HCT116 (cell line): Measurements from ENCODE around the gene FAF2. TPM values are rescaled to one million over a fixed set of nuclear protein-coding genes. Genes with fewer than 3 reads are reported as not detected.
"Not testable (repeated sequence)": the region's sequence is repeated elsewhere in the genome, so short reads cannot be mapped to it uniquely, and the experiment has no call there.

Experiments used
- ATAC-seq: fragments of 200-7000 bp; cut with Tn5 transposase; 2 replicates; pipeline ENCODE4 v1.9.1; 2020; ENCODE audit warnings: mild to moderate bottlenecking, moderate library complexity
- BruUV-seq: library from RNA; stranded (reverse); fragments of 400-500 nt; replicated peaks from 2 replicates; lab custom pipeline; 2021; lab: Mats Ljungman, UMichigan
- CTCF ChIA-PET: fragments of 300-600 bp; sonication (Branson Sonifier 250); formaldehyde crosslinking; loops from one replicate; lab custom pipeline; 2021; ENCODE audit warnings: antibody characterized with exemption; lab: Charles Lee
- POLR2A ChIA-PET: fragments of 300-600, 350-600 bp; sonication (Branson Sonifier 250); formaldehyde crosslinking; loops from one replicate; lab custom pipeline; 2021; ENCODE audit warnings: antibody characterized with exemption; lab: Charles Lee
- RAD21 ChIA-PET, 2 experiments: fragments of 300-600 bp; sonication (Branson Sonifier 250); formaldehyde crosslinking; loops; one replicate each; lab custom pipeline; 2023; ENCODE audit warnings: low total read pairs in 2 of 2; ENCODE audit not compliant: uncharacterized antibody in 2 of 2, unreplicated experiment in 2 of 2, low non-redundant PET in 1 of 2; lab: Charles Lee
- DNase-seq: peaks from one replicate; pipeline ENCODE4 v3.0.0-alpha.2; 2010; ENCODE audit warnings: low read depth, low spot score
- H2AFZ ChIP-seq: fragments of 200-600 bp; shearing (Covaris generic), sonication (generic); 2 replicates; pipeline ENCODE4 v1.6.1; 2017; ENCODE audit warnings: low read depth, mixed run types, mixed read lengths, antibody characterized with exemption, low read length; ENCODE audit not compliant: poor library complexity, severe bottlenecking
- H3K27ac ChIP-seq: 2 replicates; pipeline ENCODE4 v1.5.1; 2012; ENCODE audit warnings: low read depth, low read length
- H3K27me3 ChIP-seq: fragments of 200-600 bp; sonication (generic); 2 replicates; pipeline ENCODE4 v1.6.1; 2016; ENCODE audit warnings: mixed run types, low read length, mixed read lengths; ENCODE audit not compliant: insufficient read depth
- H3K36me3 ChIP-seq, 2 experiments: fragments of 200-500 bp in 1 of 2; fragments of 200-600 bp in 1 of 2; sonication (Bioruptor generic) in 1 of 2; sonication (generic) in 1 of 2; 2 replicates each; pipeline versions ENCODE4 v1.5.1 to v1.6.1; 2014 to 2016; ENCODE audit warnings: low read length in 2 of 2, inconsistent platforms in 1 of 2, mixed read lengths in 1 of 2, mixed run types in 1 of 2; ENCODE audit not compliant: insufficient read depth in 2 of 2, control insufficient read depth in 1 of 2
- H3K4me1 ChIP-seq, 2 experiments: fragments of 200-600 bp in 1 of 2; sonication (generic) in 1 of 2; 2 replicates each; pipeline versions ENCODE4 v1.5.1 to v1.6.1; 2012 to 2017; ENCODE audit warnings: low read length in 2 of 2, inconsistent platforms in 1 of 2, mild to moderate bottlenecking in 1 of 2, mixed read lengths in 1 of 2, mixed run types in 1 of 2, moderate library complexity in 1 of 2; ENCODE audit not compliant: insufficient read depth in 2 of 2, control insufficient read depth in 1 of 2
- H3K4me2 ChIP-seq: fragments of 200-600 bp; sonication (generic); 2 replicates; pipeline ENCODE4 v1.6.1; 2017; ENCODE audit warnings: mixed run types, low read length, mixed read lengths
- H3K4me3 ChIP-seq, 2 experiments: fragments of 200-600 bp in 1 of 2; sonication (generic) in 1 of 2; replicated peaks in 1 of 2; 2 replicates each; pipeline ENCODE4 v1.5.1; 2011 to 2016; ENCODE audit warnings: low read length in 2 of 2, control low read depth in 1 of 2, low read depth in 1 of 2, mild to moderate bottlenecking in 1 of 2, mixed read lengths in 1 of 2, mixed run types in 1 of 2
- H3K79me2 ChIP-seq: fragments of 200-600 bp; sonication (generic); 2 replicates; pipeline ENCODE4 v1.6.1; 2017; ENCODE audit warnings: mild to moderate bottlenecking, mixed run types, low read length, moderate library complexity, mixed read lengths; ENCODE audit not compliant: insufficient read depth
- H3K9ac ChIP-seq: fragments of 200-600 bp; sonication (generic); 2 replicates; pipeline ENCODE4 v1.6.1; 2016; ENCODE audit warnings: low read length, mixed read lengths
- H3K9me2 ChIP-seq: fragments of 200-600 bp; sonication (generic), shearing (Covaris generic); 2 replicates; pipeline ENCODE4 v1.6.1; 2017; ENCODE audit warnings: mixed run types, mild to moderate bottlenecking, moderate library complexity; ENCODE audit not compliant: insufficient read depth
- H3K9me3 ChIP-seq, 2 experiments: fragments of 200-500 bp in 1 of 2; fragments of 200-600 bp in 1 of 2; sonication (Bioruptor generic) in 1 of 2; sonication (generic) in 1 of 2; 2 replicates each; pipeline ENCODE4 v1.6.1; 2014 to 2017; ENCODE audit warnings: low read length in 2 of 2, mixed read lengths in 2 of 2, inconsistent platforms in 1 of 2, low read depth in 1 of 2, mild to moderate bottlenecking in 1 of 2, mixed run types in 1 of 2, moderate library complexity in 1 of 2; ENCODE audit not compliant: control insufficient read depth in 1 of 2, insufficient read depth in 1 of 2
- H4K20me1 ChIP-seq: fragments of 200-600 bp; sonication (generic), shearing (Covaris generic); 2 replicates; pipeline ENCODE4 v1.6.1; 2017; ENCODE audit warnings: mixed run types, mild to moderate bottlenecking, moderate library complexity; ENCODE audit not compliant: insufficient read depth
- CBX3 ChIP-seq: IDR thresholded peaks from 2 replicates; pipeline ENCODE4 v1.6.1; 2012; ENCODE audit warnings: low read depth
- CEBPB ChIP-seq: IDR thresholded peaks from 2 replicates; pipeline ENCODE4 v1.6.1; 2012; ENCODE audit warnings: low read depth
- EGR1 ChIP-seq: IDR thresholded peaks from 2 replicates; pipeline ENCODE4 v1.6.1; 2012; ENCODE audit warnings: low read depth
- ELF1 ChIP-seq: IDR thresholded peaks from 2 replicates; pipeline ENCODE4 v1.6.1; 2012; ENCODE audit warnings: low read depth, borderline replicate concordance
- EZH2phosphoT487 ChIP-seq: fragments of 200-600 bp; IDR thresholded peaks from 2 replicates; pipeline ENCODE4 v1.6.1; 2018; ENCODE audit warnings: antibody characterized with exemption, borderline replicate concordance
- JUND ChIP-seq: IDR thresholded peaks from 2 replicates; pipeline ENCODE4 v1.6.1; 2012
- POLR2A ChIP-seq: IDR thresholded peaks from 2 replicates; pipeline ENCODE4 v1.7.0; 2011; ENCODE audit warnings: borderline replicate concordance; ENCODE audit not compliant: insufficient read depth, insufficient read length; ENCODE audit errors: extremely low read depth
- RAD21 ChIP-seq: IDR thresholded peaks from 2 replicates; pipeline ENCODE4 v1.6.1; 2012; ENCODE audit warnings: low read depth, mild to moderate bottlenecking
- SIN3A ChIP-seq: IDR thresholded peaks from 2 replicates; pipeline ENCODE4 v1.6.1; 2012; ENCODE audit warnings: low read depth
- SP1 ChIP-seq: IDR thresholded peaks from 2 replicates; pipeline ENCODE4 v1.6.1; 2012; ENCODE audit warnings: low read depth
- SRF ChIP-seq: IDR thresholded peaks from 2 replicates; pipeline ENCODE4 v1.6.1; 2012; ENCODE audit warnings: low read depth
- TCF7L2 ChIP-seq: IDR thresholded peaks from 2 replicates; pipeline ENCODE4 v1.7.0; 2011; ENCODE audit warnings: borderline replicate concordance, inconsistent platforms; ENCODE audit not compliant: insufficient read depth, insufficient read length; ENCODE audit errors: extremely low read depth
- ZNF274 ChIP-seq: fragments of 200-500 bp; sonication (Bioruptor generic); IDR thresholded peaks from 2 replicates; pipeline ENCODE4 v1.6.1; 2014; ENCODE audit warnings: mild to moderate bottlenecking, low read depth, low read length, inconsistent platforms
- intact Hi-C: fragments of 100-400 bp; cut with micrococcal nuclease; formaldehyde crosslinking; loops from 2 replicates; pipeline ENCODE4 v1.10.0; 2022
- total RNA-seq: library from RNA; stranded (reverse); gene quantifications from one replicate; pipeline ENCODE4 v1.2.1, GENCODE V29; 2021; ENCODE audit not compliant: unreplicated experiment
- TF ChIP-seq, protein P1 (sequence below): IDR thresholded peaks from 2 replicates; pipeline ENCODE4 v1.6.1; 2012
- TF ChIP-seq, protein P2 (sequence below): IDR thresholded peaks from 2 replicates; pipeline ENCODE4 v1.6.1; 2012; ENCODE audit warnings: low read depth
- TF ChIP-seq, protein P3 (sequence below): IDR thresholded peaks from 2 replicates; pipeline ENCODE4 v1.6.1; 2012
- TF ChIP-seq, protein P4 (sequence below): IDR thresholded peaks from 2 replicates; pipeline ENCODE4 v1.6.1; 2011; ENCODE audit warnings: mild to moderate bottlenecking, low read length, moderate library complexity; ENCODE audit not compliant: insufficient replicate concordance; ENCODE audit errors: extremely low read depth

The FAF2 gene
- total RNA-seq, 1 experiment from 2014 or later: 51.9 TPM

DNA sequence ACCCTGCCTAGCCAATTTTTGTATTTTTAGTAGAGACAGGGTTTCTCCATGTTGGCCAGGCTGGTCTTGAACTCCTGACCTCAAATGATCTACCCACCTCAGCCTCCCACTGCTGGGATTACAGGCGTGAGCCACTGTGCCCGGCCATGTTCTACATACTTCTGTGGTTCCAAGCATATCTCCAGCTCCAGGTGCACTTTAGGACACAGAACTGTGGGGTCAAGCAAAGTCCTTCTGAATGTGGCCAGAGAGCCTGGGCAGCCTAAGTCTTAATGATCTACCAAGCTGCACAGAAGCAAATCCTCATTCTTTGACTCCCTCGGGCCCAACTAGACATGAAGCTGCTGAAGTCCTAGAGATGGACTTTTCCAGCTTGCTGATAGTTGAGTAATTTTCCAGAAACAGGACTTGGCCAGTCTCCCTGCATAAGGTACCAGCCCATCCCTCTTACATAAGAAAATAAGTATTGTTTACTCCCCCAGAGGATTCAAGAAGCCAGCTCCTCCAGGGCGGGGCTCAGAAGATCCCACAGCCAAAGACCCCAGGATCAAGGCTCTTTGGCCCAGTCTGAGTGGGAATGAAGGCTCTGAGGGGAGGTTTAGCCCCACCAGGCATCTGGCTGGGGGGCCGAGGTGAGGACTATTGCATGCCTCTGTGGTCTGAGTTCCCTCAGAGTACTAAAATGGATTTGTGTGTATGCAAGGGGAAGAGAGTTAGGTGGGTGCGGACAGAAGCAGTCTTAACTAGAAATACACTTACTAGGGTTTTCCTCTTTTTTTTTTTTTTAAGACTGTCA, 40.5 kb upstream of the FAF2 start:
- ChIA-PET CTCF (no interaction called here), POLR2A (no interaction called here), RAD21 (interaction anchor here in 1 of 2 experiments (0.7 kb wide), 1 partner anchor 266 kb away, joined by 4 read pairs; no protein-coding TSS in a partner anchor)
- Histone ChIP-seq H3K9me2 (no peaks in the 10 kb centered on the region), H3K36me3 (peaks cover 0 to 5% of the 10 kb centered on the region in 2 experiments; a peak in 3 of 4 replicates), H3K27ac (no peak overlapping the region), H3K4me2 (no peak overlapping the region), H3K9ac (no peak overlapping the region), H4K20me1 (no peaks in the 10 kb centered on the region), H3K79me2 (peaks cover 2% of the 10 kb centered on the region; the same call in 1 of the 2 replicates), H3K4me1 (peaks cover 12 to 25% of the 10 kb centered on the region in 2 experiments; a peak in 3 of 4 replicates), H2AFZ (no peak overlapping the region), H3K27me3 (no peaks in the 10 kb centered on the region), H3K9me3 (no peaks in the 10 kb centered on the region), H3K4me3 (no peak overlapping the region)
- ATAC-seq (no peak), DNase-seq (no peak)
- intact Hi-C loops: no loop called here
- BruUV-seq: no TSS peak
- TF ChIP-seq CBX3: no peak
- TF ChIP-seq, protein P1, sequence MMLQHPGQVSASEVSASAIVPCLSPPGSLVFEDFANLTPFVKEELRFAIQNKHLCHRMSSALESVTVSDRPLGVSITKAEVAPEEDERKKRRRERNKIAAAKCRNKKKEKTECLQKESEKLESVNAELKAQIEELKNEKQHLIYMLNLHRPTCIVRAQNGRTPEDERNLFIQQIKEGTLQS: no peak
- no peak for TF ChIP-seq ELF1
- TF ChIP-seq, protein P2, sequence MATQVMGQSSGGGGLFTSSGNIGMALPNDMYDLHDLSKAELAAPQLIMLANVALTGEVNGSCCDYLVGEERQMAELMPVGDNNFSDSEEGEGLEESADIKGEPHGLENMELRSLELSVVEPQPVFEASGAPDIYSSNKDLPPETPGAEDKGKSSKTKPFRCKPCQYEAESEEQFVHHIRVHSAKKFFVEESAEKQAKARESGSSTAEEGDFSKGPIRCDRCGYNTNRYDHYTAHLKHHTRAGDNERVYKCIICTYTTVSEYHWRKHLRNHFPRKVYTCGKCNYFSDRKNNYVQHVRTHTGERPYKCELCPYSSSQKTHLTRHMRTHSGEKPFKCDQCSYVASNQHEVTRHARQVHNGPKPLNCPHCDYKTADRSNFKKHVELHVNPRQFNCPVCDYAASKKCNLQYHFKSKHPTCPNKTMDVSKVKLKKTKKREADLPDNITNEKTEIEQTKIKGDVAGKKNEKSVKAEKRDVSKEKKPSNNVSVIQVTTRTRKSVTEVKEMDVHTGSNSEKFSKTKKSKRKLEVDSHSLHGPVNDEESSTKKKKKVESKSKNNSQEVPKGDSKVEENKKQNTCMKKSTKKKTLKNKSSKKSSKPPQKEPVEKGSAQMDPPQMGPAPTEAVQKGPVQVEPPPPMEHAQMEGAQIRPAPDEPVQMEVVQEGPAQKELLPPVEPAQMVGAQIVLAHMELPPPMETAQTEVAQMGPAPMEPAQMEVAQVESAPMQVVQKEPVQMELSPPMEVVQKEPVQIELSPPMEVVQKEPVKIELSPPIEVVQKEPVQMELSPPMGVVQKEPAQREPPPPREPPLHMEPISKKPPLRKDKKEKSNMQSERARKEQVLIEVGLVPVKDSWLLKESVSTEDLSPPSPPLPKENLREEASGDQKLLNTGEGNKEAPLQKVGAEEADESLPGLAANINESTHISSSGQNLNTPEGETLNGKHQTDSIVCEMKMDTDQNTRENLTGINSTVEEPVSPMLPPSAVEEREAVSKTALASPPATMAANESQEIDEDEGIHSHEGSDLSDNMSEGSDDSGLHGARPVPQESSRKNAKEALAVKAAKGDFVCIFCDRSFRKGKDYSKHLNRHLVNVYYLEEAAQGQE: no peak
- TF ChIP-seq JUND: no peak
- TF ChIP-seq, protein P3, sequence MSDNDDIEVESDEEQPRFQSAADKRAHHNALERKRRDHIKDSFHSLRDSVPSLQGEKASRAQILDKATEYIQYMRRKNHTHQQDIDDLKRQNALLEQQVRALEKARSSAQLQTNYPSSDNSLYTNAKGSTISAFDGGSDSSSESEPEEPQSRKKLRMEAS: no peak
- TF ChIP-seq, protein P4, sequence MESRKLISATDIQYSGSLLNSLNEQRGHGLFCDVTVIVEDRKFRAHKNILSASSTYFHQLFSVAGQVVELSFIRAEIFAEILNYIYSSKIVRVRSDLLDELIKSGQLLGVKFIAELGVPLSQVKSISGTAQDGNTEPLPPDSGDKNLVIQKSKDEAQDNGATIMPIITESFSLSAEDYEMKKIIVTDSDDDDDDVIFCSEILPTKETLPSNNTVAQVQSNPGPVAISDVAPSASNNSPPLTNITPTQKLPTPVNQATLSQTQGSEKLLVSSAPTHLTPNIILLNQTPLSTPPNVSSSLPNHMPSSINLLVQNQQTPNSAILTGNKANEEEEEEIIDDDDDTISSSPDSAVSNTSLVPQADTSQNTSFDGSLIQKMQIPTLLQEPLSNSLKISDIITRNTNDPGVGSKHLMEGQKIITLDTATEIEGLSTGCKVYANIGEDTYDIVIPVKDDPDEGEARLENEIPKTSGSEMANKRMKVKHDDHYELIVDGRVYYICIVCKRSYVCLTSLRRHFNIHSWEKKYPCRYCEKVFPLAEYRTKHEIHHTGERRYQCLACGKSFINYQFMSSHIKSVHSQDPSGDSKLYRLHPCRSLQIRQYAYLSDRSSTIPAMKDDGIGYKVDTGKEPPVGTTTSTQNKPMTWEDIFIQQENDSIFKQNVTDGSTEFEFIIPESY: no peak
- no peak for TF ChIP-seq TCF7L2
- no peak for TF ChIP-seq SRF
- no peak for TF ChIP-seq SP1
- TF ChIP-seq EZH2phosphoT487: no peak
- no peak for TF ChIP-seq POLR2A
- TF ChIP-seq SIN3A: no peak
- no peak for TF ChIP-seq CEBPB
- TF ChIP-seq RAD21: no peak
- TF ChIP-seq ZNF274: no peak
- TF ChIP-seq EGR1: no peak

DNA sequence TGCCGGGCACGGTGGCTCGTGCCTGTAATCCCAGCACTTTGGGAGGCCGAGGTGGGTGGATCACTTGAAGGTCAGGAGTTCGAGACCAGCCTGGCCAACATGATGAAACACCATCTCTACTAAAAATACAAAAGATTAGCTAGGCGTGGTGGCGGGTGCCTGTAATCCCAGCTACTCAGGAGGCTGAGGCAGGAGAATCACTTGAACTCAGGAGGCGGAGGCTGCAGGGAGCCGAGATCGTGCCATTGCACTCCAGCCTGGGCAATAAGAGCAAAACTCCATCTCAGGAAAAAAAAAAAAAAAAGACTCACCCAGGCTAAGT, 40.0 kb upstream of the FAF2 start:
- H3K9me2 ChIP-seq, BruUV-seq, H3K36me3 ChIP-seq, ATAC-seq, H3K9me3 ChIP-seq, CTCF ChIA-PET, H4K20me1 ChIP-seq, POLR2A ChIA-PET, H3K4me2 ChIP-seq, H3K9ac ChIP-seq, DNase-seq, intact Hi-C loops, H3K4me3 ChIP-seq, H3K79me2 ChIP-seq, H3K27ac ChIP-seq, H3K27me3 ChIP-seq, H2AFZ ChIP-seq: not testable (repeated sequence)
- RAD21 ChIA-PET: interaction anchor here in 1 of 2 experiments (0.7 kb wide), 1 partner anchor 265 kb away, joined by 4 read pairs; no protein-coding TSS in a partner anchor
- peaks cover 12 to 25% of the 10 kb centered on the region in 2 experiments; a peak in 3 of 4 replicates for H3K4me1 ChIP-seq
